Activated naive CD4-positive, alpha-beta T cell treated with anti-CD3 and anti-CD28 coated beads, Interleukin-2, amount 50 U/mL, for 72 hours (primary cell): ENCODE data around the gene CARTPT. TPM values are rescaled to one million over a fixed set of nuclear protein-coding genes. Genes with fewer than 3 reads are reported as not detected.
A peak's percentile ranks its signal among the peaks of the same experiment; 100 is the strongest.

Experiments
- ATAC-seq, 2 donors: fragments of 150-1000 bp; cut with Tn5 transposase; 2 replicates each; pipeline ENCODE4 v1.10.0; 2021; ENCODE audit warnings: mild to moderate bottlenecking in 2 of 2, moderate library complexity in 2 of 2
- DNase-seq, 2 donors: peaks; one replicate each; pipeline ENCODE4 v3.0.0; 2021 to 2022; ENCODE audit warnings: low spot score in 2 of 2
- H3K27ac Mint-ChIP-seq, 2 donors: one replicate each; pipeline ENCODE4 v1.8.0; 2022; ENCODE audit warnings: mild to moderate bottlenecking in 2 of 2, mixed read lengths in 2 of 2
- H3K36me3 Mint-ChIP-seq, 2 donors: one replicate each; pipeline ENCODE4 v1.8.0; 2022; ENCODE audit warnings: mixed read lengths in 2 of 2
- H3K9me3 Mint-ChIP-seq, 2 donors: one replicate each; pipeline ENCODE4 v1.8.0; 2022; ENCODE audit warnings: mixed read lengths in 2 of 2
- total RNA-seq, 2 donors: library from RNA; stranded (reverse); gene quantifications; one replicate each; pipeline ENCODE4 v1.2.3, GENCODE V29; 2022

CARTPT gene
- total RNA-seq, 2 donors from 2014 or later: not detected

DNA sequence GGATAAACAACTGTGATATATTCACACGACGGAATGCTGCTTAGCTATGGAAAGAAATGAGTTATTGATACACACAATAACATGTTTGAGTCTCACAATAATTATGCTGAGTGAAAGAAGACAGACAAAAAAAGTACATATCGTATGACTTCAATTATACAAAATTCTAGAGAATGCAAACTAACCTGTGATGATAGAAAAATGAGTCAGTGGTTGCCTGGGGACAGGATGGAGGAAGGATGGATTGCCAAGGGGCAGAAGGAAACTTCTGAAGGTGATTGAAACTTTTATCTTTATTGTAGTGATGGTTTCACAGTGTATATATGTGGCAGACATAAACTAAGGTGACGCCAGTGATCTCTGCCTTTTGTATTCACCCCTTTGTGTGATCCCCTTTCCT lies 7.5 kb upstream of the CARTPT start:
- ATAC-seq: no peak
- Mint-ChIP-seq H3K36me3 (no peaks in the 10 kb centered on the region), H3K9me3 (no peaks in the 10 kb centered on the region), H3K27ac (no peak overlapping the region)
- DNase-seq: no peak

DNA sequence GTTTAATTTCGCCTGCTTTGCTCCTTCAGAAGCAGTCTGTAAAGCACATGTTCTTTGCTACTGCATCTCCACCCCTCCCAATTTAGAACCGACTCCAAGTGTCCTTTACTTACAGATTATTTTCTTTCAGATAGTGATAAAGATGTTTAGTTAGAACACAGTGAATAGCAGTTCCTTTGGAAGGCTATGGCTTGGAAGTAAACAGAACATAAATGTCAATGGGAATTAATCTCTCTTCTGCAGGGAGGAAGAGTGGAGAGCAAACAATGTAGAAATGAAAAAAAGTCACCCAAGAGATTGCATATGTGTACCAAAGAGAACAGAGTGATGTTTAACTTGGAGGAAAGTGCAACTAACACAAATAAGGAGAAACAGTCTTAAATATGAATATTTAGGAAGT lies 4.2 kb upstream of the CARTPT start:
- ATAC-seq: no peak
- Mint-ChIP-seq H3K36me3 (peaks cover 0 to 12% of the 10 kb centered on the region in 2 donors), H3K9me3 (no peaks in the 10 kb centered on the region), H3K27ac (no peak overlapping the region)
- no peak for DNase-seq

DNA sequence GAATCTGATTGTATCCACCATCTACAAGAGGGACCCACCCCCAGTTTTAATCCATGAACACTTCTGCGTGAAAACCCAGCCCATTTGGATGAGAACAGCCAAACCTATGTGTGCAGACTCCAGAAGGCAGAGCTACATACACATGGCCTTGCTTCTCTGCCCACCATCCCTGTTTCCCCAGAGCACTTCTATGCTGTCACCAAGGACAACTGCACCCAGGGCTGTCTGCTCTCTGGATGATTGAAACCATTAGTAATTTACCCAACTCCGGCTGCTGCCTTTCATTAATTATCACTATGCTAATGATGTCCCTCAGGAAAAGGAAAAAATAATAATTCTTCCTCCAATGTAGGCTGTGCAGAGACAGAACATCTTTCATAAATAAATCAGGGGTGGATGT lies 8.9 kb downstream of the CARTPT start:
- Mint-ChIP-seq H3K27ac (no peak overlapping the region), H3K9me3 (no peaks in the 10 kb centered on the region), H3K36me3 (no peaks in the 10 kb centered on the region)
- DNase-seq: no peak
- ATAC-seq: no peak

DNA sequence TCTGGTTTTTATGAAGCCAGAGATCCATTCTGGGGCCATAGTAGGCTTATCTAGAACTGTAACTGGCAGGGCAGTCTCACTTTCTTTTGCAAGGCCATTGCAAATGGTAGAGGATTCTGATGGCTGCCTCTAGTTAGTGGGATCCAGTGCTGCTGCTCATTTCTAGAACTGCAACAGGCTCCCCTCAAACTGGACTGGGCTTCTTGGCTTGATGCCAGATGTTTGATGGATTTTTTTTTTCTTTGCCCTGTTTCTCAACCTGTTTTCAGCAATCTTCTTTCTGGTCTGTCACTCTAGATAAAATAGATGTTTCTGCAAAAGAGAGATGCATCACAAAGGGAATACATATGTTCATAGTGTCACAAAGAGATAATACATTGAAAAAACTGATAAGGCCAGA lies 11.9 kb downstream of the CARTPT start:
- H3K9me3 Mint-ChIP-seq: no peaks in the 10 kb centered on the region
- no peaks in the 10 kb centered on the region for H3K36me3 Mint-ChIP-seq
- no peak for ATAC-seq
- no peak for DNase-seq
- no peak overlapping the region for H3K27ac Mint-ChIP-seq

DNA sequence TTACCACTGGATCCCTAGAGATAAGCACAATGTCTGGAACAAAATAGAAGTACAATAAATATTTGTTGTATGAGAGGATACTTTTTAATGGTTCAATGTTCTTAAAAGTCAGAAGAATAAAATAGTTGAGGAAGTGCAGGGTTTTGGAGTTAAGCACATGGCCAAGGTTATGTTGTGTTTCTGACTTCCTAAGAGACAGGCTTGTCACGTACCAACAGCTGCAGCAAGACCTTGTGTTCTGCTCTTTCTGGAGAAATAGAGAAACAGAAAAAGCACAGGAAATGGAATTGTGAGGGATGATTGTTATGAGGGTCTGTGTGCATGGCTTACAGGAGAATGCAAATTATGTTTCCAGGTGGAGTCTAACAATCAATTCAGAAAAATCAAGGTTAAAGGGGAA lies 12.9 kb downstream of the CARTPT start:
- ATAC-seq (no peak), DNase-seq (no peak)
- H3K27ac Mint-ChIP-seq: no peak overlapping the region
- H3K36me3 Mint-ChIP-seq: no peaks in the 10 kb centered on the region
- no peaks in the 10 kb centered on the region for H3K9me3 Mint-ChIP-seq

DNA sequence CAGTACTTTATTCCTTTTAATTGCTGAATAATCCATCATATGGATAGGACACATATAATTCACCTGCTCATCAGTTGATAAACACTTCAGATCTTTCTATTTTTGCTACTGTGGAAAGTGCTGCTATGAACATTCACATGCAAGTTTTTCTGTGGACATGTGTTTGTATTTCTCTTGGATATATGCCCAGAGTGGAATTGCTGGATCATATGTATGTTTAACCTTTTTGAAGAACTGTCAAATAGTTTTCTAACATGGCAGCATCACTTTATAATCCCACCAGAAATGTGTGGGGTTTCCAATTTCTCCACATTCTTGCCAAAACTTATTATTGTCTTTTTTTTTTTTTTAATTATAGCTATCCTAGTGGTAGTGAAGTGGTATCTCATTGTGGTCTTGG lies 15.1 kb downstream of the CARTPT start:
- Mint-ChIP-seq H3K9me3 (no peaks in the 10 kb centered on the region), H3K36me3 (no peaks in the 10 kb centered on the region), H3K27ac (no peak overlapping the region)
- DNase-seq (no peak), ATAC-seq (no peak)

DNA sequence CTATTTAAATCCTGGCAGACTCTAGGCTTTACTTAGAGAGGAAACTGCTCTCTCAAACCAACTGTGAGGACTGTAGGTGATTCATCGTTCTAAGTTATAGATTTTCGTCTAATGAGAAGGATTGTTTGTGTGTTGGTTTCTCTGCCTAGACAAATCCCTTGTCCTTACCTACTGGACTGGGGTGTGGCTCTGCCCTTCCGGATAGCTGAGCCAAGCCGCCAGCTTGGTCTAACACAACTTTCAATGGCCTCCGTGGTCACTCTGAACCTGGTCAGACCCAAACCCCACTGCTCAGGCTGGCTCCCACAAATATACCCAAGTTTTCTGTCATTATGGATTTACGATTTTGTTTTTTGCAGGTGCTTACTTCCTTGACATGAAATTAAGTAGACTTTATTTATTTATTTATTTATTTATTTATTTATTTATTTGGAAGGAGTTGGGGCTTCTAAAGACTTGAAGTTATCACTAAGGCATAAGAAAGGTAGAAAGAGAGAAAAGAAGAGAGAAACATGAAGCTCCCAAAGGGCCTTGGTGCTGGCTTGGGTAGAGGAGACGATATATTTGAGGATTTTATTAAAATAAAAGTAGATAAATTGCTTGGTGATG lies 19.0 kb downstream of the CARTPT start:
- no peak overlapping the region for H3K27ac Mint-ChIP-seq
- no peaks in the 10 kb centered on the region for H3K9me3 Mint-ChIP-seq
- DNase-seq (no peak), ATAC-seq (no peak)
- no peaks in the 10 kb centered on the region for H3K36me3 Mint-ChIP-seq

DNA sequence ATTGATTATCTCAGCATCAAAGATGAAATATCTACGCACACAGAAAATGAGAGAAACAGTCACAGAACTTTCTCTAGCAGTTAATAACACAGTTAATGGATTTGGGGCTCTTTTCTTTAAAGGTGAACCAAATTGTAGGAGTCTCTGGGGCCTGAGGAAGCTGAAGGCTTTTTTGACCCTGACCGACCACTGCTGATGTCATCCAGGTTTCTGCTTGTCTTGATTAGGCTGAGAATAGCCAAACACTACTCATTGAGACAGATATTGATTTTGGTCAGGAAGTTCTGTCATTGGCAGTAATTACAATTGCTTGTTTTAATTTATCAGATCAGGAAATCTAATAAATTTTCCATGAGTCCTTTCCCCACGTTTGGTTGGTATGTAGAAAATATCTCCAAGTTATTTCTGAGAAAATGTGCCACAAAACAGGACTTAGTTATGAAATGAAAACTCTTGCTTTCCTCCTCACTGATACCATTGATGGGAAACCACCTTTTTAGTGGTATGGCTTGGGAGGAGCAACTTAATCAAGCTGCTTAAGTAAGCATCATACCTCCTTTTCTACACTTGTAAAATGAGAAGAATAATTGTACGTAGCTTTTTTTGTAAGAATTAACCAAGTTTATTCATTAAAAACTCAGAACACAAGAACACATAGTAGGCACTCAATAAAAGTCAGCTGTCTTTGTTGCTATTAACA lies 19.7 kb downstream of the CARTPT start:
- no peak for ATAC-seq
- Mint-ChIP-seq H3K36me3 (no peaks in the 10 kb centered on the region), H3K9me3 (no peaks in the 10 kb centered on the region), H3K27ac (no peak overlapping the region)
- no peak for DNase-seq

DNA sequence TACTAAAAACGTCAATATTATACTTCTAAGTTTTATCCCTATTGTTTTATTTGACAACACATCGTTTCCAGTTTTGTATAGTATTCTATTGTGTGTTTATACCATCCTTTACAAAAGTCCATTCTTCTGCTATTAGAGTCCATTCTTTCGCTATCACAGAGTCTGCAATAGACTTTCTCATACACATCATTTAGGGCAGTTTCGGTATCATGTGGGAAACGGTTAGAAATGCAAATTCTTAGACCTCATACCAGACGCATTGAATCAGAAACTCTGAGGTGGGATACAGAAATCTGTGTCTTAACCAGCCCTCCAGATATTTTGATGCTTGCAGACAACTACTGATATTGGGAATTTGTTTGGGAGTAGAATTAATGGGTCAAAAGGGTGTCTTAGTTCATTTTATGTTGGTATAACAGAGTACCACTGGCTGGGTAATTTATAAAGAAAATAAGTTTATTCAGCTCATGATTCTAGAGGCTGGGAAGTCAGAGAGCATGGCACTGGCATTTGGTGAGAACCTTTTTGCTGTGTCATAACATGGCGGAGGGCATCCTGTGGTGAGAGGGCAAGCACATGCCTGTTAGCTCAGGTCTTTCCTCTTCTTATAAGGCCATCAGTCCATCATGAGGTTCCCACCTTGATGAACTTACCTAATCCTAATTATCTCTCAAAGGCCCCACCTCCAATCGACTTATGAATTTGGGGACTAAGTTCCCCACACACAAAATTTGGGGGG lies 21.1 kb downstream of the CARTPT start:
- no peak for ATAC-seq
- no peaks in the 10 kb centered on the region for H3K9me3 Mint-ChIP-seq
- H3K36me3 Mint-ChIP-seq: no peaks in the 10 kb centered on the region
- no peak for DNase-seq
- H3K27ac Mint-ChIP-seq: no peak overlapping the region

DNA sequence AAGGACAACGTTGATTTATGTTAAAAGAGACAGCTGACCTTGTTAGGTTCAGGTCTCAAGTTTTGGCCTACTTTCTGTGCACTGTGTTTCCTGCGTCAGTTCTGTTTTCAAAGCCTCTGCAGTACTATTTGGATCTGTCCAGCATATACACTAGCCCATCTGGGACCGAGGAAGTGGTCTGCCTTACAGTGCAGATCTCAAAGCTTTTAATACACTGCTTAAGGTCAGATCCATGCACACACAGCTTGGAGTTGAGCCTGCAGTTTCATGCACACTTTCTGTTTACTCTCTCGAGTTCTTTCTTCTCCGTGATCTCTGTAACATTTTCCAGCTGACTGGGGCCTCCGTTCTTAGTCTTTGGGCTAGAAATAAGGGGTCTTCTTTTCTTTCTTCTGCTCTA lies 24.1 kb downstream of the CARTPT start:
- ATAC-seq (no peak), DNase-seq (no peak)
- H3K27ac Mint-ChIP-seq: no peak overlapping the region
- no peaks in the 10 kb centered on the region for H3K36me3 Mint-ChIP-seq
- H3K9me3 Mint-ChIP-seq: no peaks in the 10 kb centered on the region

DNA sequence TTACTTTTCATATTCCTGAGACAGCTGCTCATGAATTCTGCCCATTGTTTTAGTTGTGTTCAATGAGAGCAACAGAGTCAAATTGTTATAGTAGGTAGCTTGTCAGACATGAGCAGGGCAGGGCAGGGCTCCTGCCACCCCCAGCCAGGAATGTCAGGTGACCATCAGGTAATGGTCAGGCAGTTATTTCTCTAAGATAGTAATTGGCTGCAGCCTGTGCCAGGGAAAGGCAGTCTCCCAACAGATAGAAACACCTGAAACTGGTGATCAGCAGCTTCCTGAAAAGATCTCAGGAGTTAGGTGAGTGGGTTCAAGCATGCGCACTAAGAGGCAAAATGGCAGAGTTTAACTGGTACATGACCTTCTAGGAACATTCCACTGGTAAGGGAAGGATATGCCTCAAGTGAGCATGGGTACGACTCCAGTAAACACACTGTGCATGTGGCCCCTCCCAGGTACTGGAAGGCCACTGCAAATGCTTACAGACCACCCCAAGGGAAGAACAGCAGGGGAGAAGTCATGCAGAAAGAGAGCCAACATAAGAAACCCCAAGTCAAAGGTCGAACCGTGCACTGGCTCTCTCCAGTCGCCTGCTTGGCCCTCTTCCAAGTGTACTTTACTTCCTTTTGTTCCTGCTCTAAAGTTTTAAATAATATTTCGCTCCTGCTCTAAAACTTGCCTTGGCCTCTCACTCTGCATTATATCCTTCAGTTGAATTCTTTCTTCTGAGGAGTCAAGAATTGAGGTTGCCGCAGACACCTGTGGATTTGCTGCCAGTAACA lies 25.1 kb downstream of the CARTPT start:
- no peaks in the 10 kb centered on the region for H3K36me3 Mint-ChIP-seq
- ATAC-seq: no peak
- no peak for DNase-seq
- H3K27ac Mint-ChIP-seq: no peak overlapping the region
- H3K9me3 Mint-ChIP-seq: no peaks in the 10 kb centered on the region

DNA sequence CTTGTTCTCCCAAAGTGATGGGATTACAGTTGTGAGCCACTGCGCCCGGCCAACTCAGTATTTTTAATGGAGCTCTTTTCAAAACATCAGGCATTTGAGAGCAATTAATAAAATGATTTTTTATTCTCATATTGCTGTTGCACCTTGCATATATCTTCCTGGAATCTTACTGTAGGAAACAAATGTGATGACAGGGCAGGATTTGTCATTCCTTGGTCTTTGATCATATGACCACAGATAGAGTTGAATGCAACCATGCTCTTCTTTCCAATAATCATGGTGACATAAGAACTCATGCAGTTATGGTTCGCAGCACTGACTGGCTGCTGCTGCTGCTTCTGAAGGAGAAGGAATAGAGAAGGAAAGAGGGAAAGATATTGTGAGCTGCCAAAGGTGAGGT lies 28.1 kb downstream of the CARTPT start:
- Mint-ChIP-seq H3K9me3 (no peaks in the 10 kb centered on the region), H3K36me3 (no peaks in the 10 kb centered on the region), H3K27ac (no peak overlapping the region)
- DNase-seq (no peak), ATAC-seq (no peak)

DNA sequence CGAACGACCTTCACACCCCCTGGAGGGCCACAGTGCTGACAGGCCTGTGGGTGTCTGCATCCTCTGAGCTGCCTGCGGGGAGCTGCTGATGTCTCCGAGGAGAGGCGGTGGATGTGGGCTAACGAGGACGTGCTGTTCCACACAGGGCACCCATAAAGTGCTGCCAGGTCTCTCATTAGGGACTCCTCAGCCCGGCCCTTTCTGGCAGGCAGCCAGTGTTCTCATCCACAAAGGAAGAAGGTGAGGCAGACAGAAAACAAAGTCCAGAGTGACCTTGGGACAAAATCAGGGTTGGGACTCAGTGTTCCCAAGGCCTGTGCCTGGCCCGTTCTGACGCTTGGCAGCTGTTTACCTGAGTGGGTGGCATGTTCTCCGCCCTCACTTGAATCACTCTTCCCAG lies 29.3 kb downstream of the CARTPT start:
- DNase-seq (no peak), ATAC-seq (no peak)
- Mint-ChIP-seq H3K36me3 (no peaks in the 10 kb centered on the region), H3K9me3 (no peaks in the 10 kb centered on the region), H3K27ac (no peak overlapping the region)

DNA sequence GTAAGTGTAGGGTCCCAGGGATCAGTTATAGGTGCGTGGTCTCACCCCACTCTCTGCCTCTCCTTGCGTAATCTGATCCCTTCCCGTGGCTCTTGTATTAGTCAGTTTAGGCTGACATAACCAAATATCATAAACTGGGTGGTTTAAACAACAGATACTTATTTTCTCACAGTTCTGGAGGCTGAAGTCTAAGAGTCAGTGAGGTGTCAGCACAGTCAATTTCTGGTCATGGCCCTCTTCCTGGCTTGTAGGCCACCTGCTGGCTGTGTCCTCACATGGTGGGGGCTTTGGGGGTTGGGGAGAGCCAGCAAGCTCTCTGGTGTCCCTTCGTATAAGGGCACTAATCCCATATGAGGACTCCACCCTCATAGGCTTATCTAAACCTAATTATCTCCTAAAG lies 32.3 kb downstream of the CARTPT start:
- DNase-seq (no peak), ATAC-seq (no peak)
- Mint-ChIP-seq H3K27ac (no peak overlapping the region), H3K9me3 (no peaks in the 10 kb centered on the region), H3K36me3 (no peaks in the 10 kb centered on the region)

DNA sequence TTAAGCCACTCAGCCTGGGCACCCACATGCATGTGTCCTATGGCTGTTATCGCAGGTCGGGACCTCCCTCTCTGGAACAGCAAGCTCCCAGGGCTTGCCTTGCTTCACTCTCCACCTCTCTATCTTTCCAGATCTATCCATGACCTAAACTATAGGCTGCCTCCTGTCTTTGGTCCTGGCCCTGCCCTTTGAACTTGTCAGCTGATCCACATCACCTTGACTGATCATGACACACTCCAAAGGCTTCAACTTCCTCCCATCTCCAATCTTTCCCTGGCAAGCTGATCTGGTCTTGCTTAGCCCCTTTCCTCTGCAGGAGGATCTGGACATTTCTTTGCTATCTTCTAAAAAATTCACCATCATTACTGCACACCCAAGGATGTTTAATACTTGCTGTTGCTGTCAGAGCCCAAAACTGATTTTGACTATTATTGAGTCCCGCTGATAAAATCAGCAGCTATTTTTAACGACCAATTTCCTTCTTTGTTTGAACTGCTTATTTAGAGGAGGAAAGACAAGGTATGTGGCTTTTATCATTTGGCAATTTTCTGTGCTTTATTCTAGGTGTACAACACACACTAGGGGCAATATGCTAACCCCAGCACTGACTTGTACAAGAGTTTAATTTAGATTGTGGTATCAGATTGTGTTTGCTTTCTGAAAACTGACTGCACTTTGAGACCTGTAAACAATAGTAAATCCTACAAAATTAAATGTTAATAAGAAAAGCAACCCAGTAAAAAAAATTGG lies 33.5 kb downstream of the CARTPT start:
- H3K27ac Mint-ChIP-seq: no peak overlapping the region
- ATAC-seq (no peak), DNase-seq (no peak)
- H3K36me3 Mint-ChIP-seq: no peaks in the 10 kb centered on the region
- H3K9me3 Mint-ChIP-seq: no peaks in the 10 kb centered on the region

DNA sequence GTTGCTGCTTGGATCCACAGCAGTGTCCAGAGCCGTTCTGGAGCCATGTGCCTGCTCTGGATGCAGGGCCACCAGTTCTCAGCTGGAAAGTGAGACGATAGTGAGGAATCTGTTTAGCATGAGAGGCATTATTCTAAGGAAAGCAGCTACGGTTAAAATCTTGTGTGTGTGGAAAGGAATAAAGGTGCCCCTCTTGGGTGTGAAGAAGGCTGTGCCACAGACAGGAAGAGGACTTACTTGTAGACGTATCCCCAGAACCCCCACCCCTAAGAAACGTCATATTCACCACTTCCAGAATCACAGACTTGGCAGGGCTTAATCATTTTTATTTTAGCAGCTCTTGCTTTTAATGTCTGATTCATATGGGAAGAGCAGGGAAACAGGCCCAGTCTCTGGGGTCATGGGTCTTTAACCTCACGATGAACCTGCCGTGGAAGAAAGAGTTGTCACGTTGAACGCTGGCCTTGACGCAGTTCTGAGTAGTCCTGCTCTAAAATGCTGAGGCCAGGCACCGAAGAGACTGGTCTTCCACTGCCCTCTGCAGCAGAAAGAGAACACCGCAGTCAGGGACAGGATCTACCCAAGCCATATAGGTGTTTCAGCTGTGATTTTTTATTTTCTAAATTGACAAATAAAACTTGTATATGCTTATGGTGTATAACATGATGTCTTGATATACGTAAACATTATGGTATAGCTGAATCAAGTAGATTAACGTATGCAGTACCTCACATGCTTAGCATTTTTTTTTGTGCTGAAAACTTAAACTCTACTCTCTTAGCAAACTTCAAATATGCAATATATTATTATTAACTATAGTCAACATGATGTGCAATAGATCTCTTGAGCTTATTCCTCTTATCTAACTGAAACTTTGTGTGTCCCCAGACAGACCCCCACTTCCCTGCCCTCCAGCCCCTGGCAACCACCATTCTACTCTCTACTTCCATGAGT lies 38.8 kb downstream of the CARTPT start:
- Mint-ChIP-seq H3K27ac (no peak overlapping the region), H3K36me3 (no peaks in the 10 kb centered on the region), H3K9me3 (no peaks in the 10 kb centered on the region)
- DNase-seq (peak in 1 of 2 donors; percentile 25), ATAC-seq (peak; percentile 96 to 98)
